IMR-90 (cell line): Measurements from ENCODE around the gene ACSL1. TPM values are rescaled to one million over a fixed set of nuclear protein-coding genes. Genes with fewer than 3 reads are reported as not detected.
A peak's percentile ranks its signal among the peaks of the same experiment; 100 is the strongest.

ENCODE experiments used
- ATAC-seq: fragments of 200-7000 bp; cut with Tn5 transposase; 2 replicates; pipeline ENCODE4 v1.9.1; 2020; ENCODE audit warnings: low read depth, mild to moderate bottlenecking, moderate library complexity
- BruUV-seq: library from RNA; stranded (reverse); fragments of 400-500 nt; replicated peaks from 2 replicates; lab custom pipeline; 2021; lab: Mats Ljungman, UMichigan
- CTCF ChIA-PET: fragments of 300-600 bp; formaldehyde crosslinking; extraction: SDS; loops from one replicate; lab custom pipeline; 2021; ENCODE audit warnings: antibody characterized with exemption; lab: Yijun Ruan, JAX
- POLR2A ChIA-PET: fragments of 300-600 bp; sonication (Branson Sonifier 250); formaldehyde crosslinking; loops from one replicate; lab custom pipeline; 2022; ENCODE audit warnings: antibody characterized with exemption; ENCODE audit not compliant: unreplicated experiment; lab: Charles Lee
- DNase-seq: peaks from one replicate; pipeline ENCODE4 v3.0.0; 2013
- H2AFZ ChIP-seq: replicated peaks from 2 replicates; pipeline ENCODE3; 2013; ENCODE audit warnings: low read length, mild to moderate bottlenecking; ENCODE audit not compliant: poor library complexity
- H2AK5ac ChIP-seq: 2 replicates; pipeline ENCODE4 v1.6.1; 2013; ENCODE audit warnings: low read depth, low read length, inconsistent platforms
- H2AK9ac ChIP-seq: replicated peaks from 2 replicates; pipeline ENCODE3; 2013; ENCODE audit warnings: mild to moderate bottlenecking, low read depth, low read length, moderate library complexity; ENCODE audit not compliant: poor library complexity
- H2BK120ac ChIP-seq: 2 replicates; pipeline ENCODE4 v1.6.1; 2013; ENCODE audit warnings: low read depth, low read length, inconsistent platforms
- H2BK15ac ChIP-seq: 3 replicates; pipeline ENCODE4 v1.6.1; 2013; ENCODE audit warnings: low read depth, low read length, inconsistent platforms
- H2BK20ac ChIP-seq: 2 replicates; pipeline ENCODE4 v1.6.1; 2013; ENCODE audit warnings: low read depth, mild to moderate bottlenecking, inconsistent platforms, low read length, moderate library complexity
- H2BK5ac ChIP-seq: 2 replicates; pipeline ENCODE4 v1.6.1; 2013; ENCODE audit warnings: mild to moderate bottlenecking, low read depth, low read length, inconsistent platforms; ENCODE audit not compliant: poor library complexity, severe bottlenecking
- H3K14ac ChIP-seq: replicated peaks from 2 replicates; pipeline ENCODE4 v1.6.1; 2013; ENCODE audit warnings: low read depth, low read length, inconsistent platforms
- H3K18ac ChIP-seq: 2 replicates; pipeline ENCODE4 v1.6.1; 2013; ENCODE audit warnings: low read depth, low read length, control low read depth
- H3K23ac ChIP-seq: 2 replicates; pipeline ENCODE4 v1.6.1; 2013; ENCODE audit warnings: low read depth, low read length, inconsistent platforms
- H3K27ac ChIP-seq: 2 replicates; pipeline ENCODE4 v1.5.1; 2013; ENCODE audit warnings: mild to moderate bottlenecking, control low read depth, low read length; ENCODE audit not compliant: insufficient read depth
- H3K27me3 ChIP-seq: 2 replicates; pipeline ENCODE4 v1.6.1; 2013; ENCODE audit warnings: low read length; ENCODE audit not compliant: control insufficient read depth, insufficient read depth
- H3K36me3 ChIP-seq: 2 replicates; pipeline ENCODE4 v1.6.1; 2013; ENCODE audit warnings: low read length, mixed read lengths; ENCODE audit not compliant: control insufficient read depth, insufficient read depth
- H3K4ac ChIP-seq: 2 replicates; pipeline ENCODE4 v1.6.1; 2013; ENCODE audit warnings: low read depth, low read length, inconsistent platforms
- H3K4me1 ChIP-seq: 2 replicates; pipeline ENCODE4 v1.6.1; 2013; ENCODE audit warnings: low read length, mixed read lengths; ENCODE audit not compliant: control insufficient read depth, insufficient read depth
- H3K4me2 ChIP-seq: 2 replicates; pipeline ENCODE4 v1.6.1; 2013; ENCODE audit warnings: low read depth, mild to moderate bottlenecking, control low read depth, low read length, moderate library complexity
- H3K4me3 ChIP-seq: 2 replicates; pipeline ENCODE4 v1.5.1; 2013; ENCODE audit warnings: low read depth, mild to moderate bottlenecking, control low read depth, low read length, moderate library complexity; ENCODE audit not compliant: insufficient read depth
- H3K56ac ChIP-seq: 2 replicates; pipeline ENCODE4 v1.6.1; 2013; ENCODE audit warnings: low read length, inconsistent platforms; ENCODE audit not compliant: insufficient read depth; ENCODE audit errors: extremely low read depth
- H3K79me1 ChIP-seq, 2 experiments: 2 replicates each; pipeline ENCODE4 v1.6.1; 2013; ENCODE audit warnings: low read length in 2 of 2, inconsistent platforms in 1 of 2, low read depth in 1 of 2
- H3K9ac ChIP-seq: 2 replicates; pipeline ENCODE4 v1.6.1; 2013; ENCODE audit warnings: low read depth, low read length, control low read depth
- H3K9me1 ChIP-seq: 2 replicates; pipeline ENCODE4 v1.6.1; 2013; ENCODE audit warnings: low read length, inconsistent platforms; ENCODE audit not compliant: insufficient read depth
- H3K9me3 ChIP-seq: 2 replicates; pipeline ENCODE4 v1.6.1; 2013; ENCODE audit warnings: low read length; ENCODE audit not compliant: control insufficient read depth, insufficient read depth
- H4K20me1 ChIP-seq: 2 replicates; pipeline ENCODE4 v1.6.1; 2013; ENCODE audit warnings: low read length, inconsistent platforms; ENCODE audit not compliant: insufficient read depth
- H4K5ac ChIP-seq: 2 replicates; pipeline ENCODE4 v1.6.1; 2013; ENCODE audit warnings: mild to moderate bottlenecking, low read depth, low read length, control low read depth
- H4K8ac ChIP-seq, 2 experiments: 2 replicates each; pipeline ENCODE4 v1.6.1; 2013; ENCODE audit warnings: low read depth in 2 of 2, low read length in 2 of 2, control low read depth in 1 of 2, inconsistent platforms in 1 of 2
- H4K91ac ChIP-seq: 2 replicates; pipeline ENCODE4 v1.6.1; 2013; ENCODE audit warnings: low read depth, low read length, inconsistent platforms; ENCODE audit not compliant: insufficient read depth
- BHLHE40 ChIP-seq: fragments of 150-350 bp; IDR thresholded peaks from 2 replicates; pipeline ENCODE4 v1.6.1; 2016; ENCODE audit warnings: mild to moderate bottlenecking, low read depth, low read length
- CEBPB ChIP-seq: IDR thresholded peaks from 2 replicates; pipeline ENCODE4 v1.6.1; 2012; ENCODE audit warnings: low read depth, low read length, improper control_type of control experiment
- CHD1 ChIP-seq: IDR thresholded peaks from 2 replicates; pipeline ENCODE4 v1.6.1; 2012; ENCODE audit warnings: low read depth, low read length, improper control_type of control experiment
- CTCF ChIP-seq: conservative IDR thresholded peaks from 2 replicates; pipeline ENCODE4 v1.5.1; 2012; ENCODE audit warnings: mild to moderate bottlenecking, low read depth, low read length, improper control_type of control experiment
- ELK1 ChIP-seq: fragments of 150-350 bp; IDR thresholded peaks from 2 replicates; pipeline ENCODE4 v1.6.1; 2016; ENCODE audit warnings: low read depth, mild to moderate bottlenecking, low read length, moderate library complexity, borderline replicate concordance
- MAFK ChIP-seq: IDR thresholded peaks from 2 replicates; pipeline ENCODE4 v1.6.1; 2012; ENCODE audit warnings: low read depth, low read length, improper control_type of control experiment
- MAZ ChIP-seq: IDR thresholded peaks from 2 replicates; pipeline ENCODE4 v1.6.1; 2012; ENCODE audit warnings: low read depth, mild to moderate bottlenecking, low read length, improper control_type of control experiment, moderate library complexity, borderline replicate concordance
- MXI1 ChIP-seq: IDR thresholded peaks from 2 replicates; pipeline ENCODE4 v1.6.1; 2012; ENCODE audit warnings: low read depth, mild to moderate bottlenecking, low read length, moderate library complexity, borderline replicate concordance
- NFE2L2 ChIP-seq: fragments of 150-350 bp; IDR thresholded peaks from 2 replicates; pipeline ENCODE4 v1.6.1; 2016; ENCODE audit warnings: low read depth, mild to moderate bottlenecking, low read length
- POLR2A ChIP-seq: IDR thresholded peaks from 2 replicates; pipeline ENCODE4 v1.6.1; 2012; ENCODE audit warnings: mild to moderate bottlenecking, low read depth, low read length
- RAD21 ChIP-seq: IDR thresholded peaks from 2 replicates; pipeline ENCODE4 v1.6.1; 2012; ENCODE audit warnings: low read length, improper control_type of control experiment
- RCOR1 ChIP-seq: IDR thresholded peaks from 2 replicates; pipeline ENCODE4 v1.6.1; 2012; ENCODE audit warnings: mild to moderate bottlenecking, low read length, improper control_type of control experiment; ENCODE audit not compliant: insufficient replicate concordance
- RFX5 ChIP-seq: IDR thresholded peaks from 2 replicates; pipeline ENCODE4 v1.8.0; 2012; ENCODE audit warnings: low read depth, mild to moderate bottlenecking, low read length, moderate library complexity
- SMC3 ChIP-seq: fragments of 150-350 bp; IDR thresholded peaks from 2 replicates; pipeline ENCODE4 v1.6.1; 2016; ENCODE audit warnings: low read depth, mild to moderate bottlenecking, antibody characterized with exemption, low read length, moderate library complexity
- USF2 ChIP-seq: fragments of 150-350 bp; IDR thresholded peaks from 2 replicates; pipeline ENCODE4 v1.6.1; 2017; ENCODE audit warnings: mild to moderate bottlenecking, antibody characterized with exemption, low read length, low read depth
- WGBS, 2 experiments: methylation state at CpG; one replicate each; pipeline versions ENCODE4 v1.1.5 to v1.1.7; 2013; ENCODE audit warnings: missing lambda C conversion rate in 2 of 2; ENCODE audit not compliant: insufficient read length in 1 of 2; ENCODE audit errors: extremely low coverage in 2 of 2; 5-methylcytosine and 5-hydroxymethylcytosine counted together
- dilution Hi-C: fragments of 300-500 bp; cut with HindIII; formaldehyde crosslinking; loops from one replicate; pipeline ENCODE4 v1.14.3; 2018; ENCODE audit warnings: low sequenced_read_pairs; ENCODE audit not compliant: unreplicated experiment
- in situ Hi-C: fragments of 300-500 bp; cut with MboI; formaldehyde crosslinking; loops from 3 replicates; pipeline ENCODE4 v1.14.3; 2019; ENCODE audit warnings: low sequenced_read_pairs, inconsistent platforms, mixed read lengths
- intact Hi-C: fragments of 100-400 bp; cut with micrococcal nuclease; formaldehyde crosslinking; loops from 2 replicates; pipeline ENCODE4 v1.10.0; 2022
- polyA plus RNA-seq, 3 experiments: library from polyadenylated mRNA; depleted of rRNA; stranded (reverse); fragments of >200 nt; gene quantifications; 2 replicates each; pipeline ENCODE4 v1.2.3, GENCODE V29; 2012; ENCODE audit warnings: low replicate concordance in 1 of 3
- total RNA-seq: library from RNA; depleted of rRNA; stranded (reverse); fragments of >200 nt; gene quantifications from 2 replicates; pipeline ENCODE4 v1.2.3, GENCODE V29; 2012

The ACSL1 gene
- total and polyA plus RNA-seq, 2 of the 4 experiments (the other 2 are of a cell fraction): 14.4 to 26.0 TPM

- H3K27ac ChIP-seq: no peak overlapping the region
- H2AK9ac ChIP-seq: no peak overlapping the region
- H2BK15ac ChIP-seq: no peak overlapping the region
- H3K4me2 ChIP-seq: no peak overlapping the region
- intact Hi-C loops (no loop called here), in situ Hi-C loops (no loop called here), dilution Hi-C loops (no loop called here)
- WGBS, 2 experiments: 56% methylated on average over 5 of the region's 11 CpGs; no CpG with 5 or more reads in 1 of the 2 experiments
- no peak overlapping the region for H3K4ac ChIP-seq
- no peaks in the 10 kb centered on the region for H4K20me1 ChIP-seq
- H3K18ac ChIP-seq: no peak overlapping the region
- DNase-seq (peak; percentile 34), ATAC-seq (no peak)
- H4K91ac ChIP-seq: no peak overlapping the region
- H2AFZ ChIP-seq: no peak overlapping the region
- H3K9me1 ChIP-seq: no peaks in the 10 kb centered on the region; the same call in 1 of the 2 replicates
- no peak overlapping the region for H3K14ac ChIP-seq
- no peak overlapping the region for H4K8ac ChIP-seq
- H2BK20ac ChIP-seq: no peak overlapping the region
- no peak overlapping the region for H2AK5ac ChIP-seq
- H3K9me3 ChIP-seq: no peaks in the 10 kb centered on the region
- no peaks in the 10 kb centered on the region for H3K36me3 ChIP-seq
- H3K27me3 ChIP-seq: peaks cover 9% of the 10 kb centered on the region
- no peak overlapping the region for H3K9ac ChIP-seq
- no peak overlapping the region for H2BK120ac ChIP-seq
- H3K56ac ChIP-seq: no peak overlapping the region
- no peak overlapping the region for H2BK5ac ChIP-seq
- H3K4me3 ChIP-seq: no peak overlapping the region
- no peak overlapping the region for H3K23ac ChIP-seq
- no peaks in the 10 kb centered on the region for H3K4me1 ChIP-seq
- ChIA-PET POLR2A (no interaction called here), CTCF (no interaction called here)
- BruUV-seq: no TSS peak
- no peak overlapping the region for H4K5ac ChIP-seq
- no peaks in the 10 kb centered on the region for H3K79me1 ChIP-seq
- TF ChIP-seq RCOR1 (no peak), POLR2A (no peak), USF2 (no peak), MXI1 (no peak), SMC3 (no peak), NFE2L2 (no peak), CEBPB (no peak), ELK1 (no peak), BHLHE40 (no peak), CHD1 (no peak), CTCF (no peak), MAFK (no peak), RFX5 (no peak), RAD21 (no peak), MAZ (no peak)
Measured at GRCh38 chr4:184838249-184839074, 12.7 kb upstream of the ACSL1 start.
